Measurements from ENCODE around the gene CUX1. TPM values are rescaled to one million over a fixed set of nuclear protein-coding genes. Genes with fewer than 3 reads are reported as not detected.

CUX1 gene
- total and polyA plus RNA-seq, 2 of the 13 experiments (the other 11 are each of a cell fraction or from before 2014, with no cell fraction given): 13.7 to 14.9 TPM

GRCh38 chr7:102255916-102256315 lies 438.5 kb downstream of the CUX1 start (continued):
- TF ChIP-seq ZNF430 (CRISPR knock-in tag; IDR thresholded peaks at IDR 0.05) (no peak), SMYD3 (CRISPR knock-in tag; IDR thresholded peaks at IDR 0.05) (no peak), HNF1B (CRISPR knock-in tag; IDR thresholded peaks at IDR 0.05) (no peak), CREB1 (IDR thresholded peaks at IDR 0.05) (no peak), CREB1 (CRISPR knock-in tag; IDR thresholded peaks at IDR 0.05) (no peak), ZNF800 (CRISPR knock-in tag; IDR thresholded peaks at IDR 0.05) (no peak), ZNF772 (CRISPR knock-in tag; IDR thresholded peaks at IDR 0.05) (no peak), ZBTB38 (CRISPR knock-in tag; IDR thresholded peaks at IDR 0.05) (peak; percentile 85; the same call in 1 of the 2 replicates), ZBTB33 (CRISPR knock-in tag; IDR thresholded peaks at IDR 0.05) (0 out of 2 replicates have a peak, but pooled peaks have one; percentile 12), NFE2L1 (CRISPR knock-in tag; IDR thresholded peaks at IDR 0.05; ENCODE audit: borderline replicate concordance) (no peak), KMT2A (CRISPR knock-in tag; IDR thresholded peaks at IDR 0.05) (no peak), ZHX2 (IDR thresholded peaks at IDR 0.05; ENCODE audit: low read depth) (no peak), ZHX2 (CRISPR knock-in tag; IDR thresholded peaks at IDR 0.05; ENCODE audit: borderline replicate concordance) (no peak)
